Large intestine (tissue), 3 donors: Measurements from ENCODE around the gene ASTN2. TPM values are rescaled to one million over a fixed set of nuclear protein-coding genes. Genes with fewer than 3 reads are reported as not detected.

Source experiments
- DNase-seq, 2 donors: peaks; one replicate each; pipeline versions ENCODE4 v3.0.0 to v3.0.0-alpha.2; 2013
- H3K27ac ChIP-seq: one replicate; pipeline ENCODE4 v1.5.1; 2013; ENCODE audit warnings: low read length
- H3K27me3 ChIP-seq: 2 replicates; pipeline ENCODE4 v1.6.1; 2013; ENCODE audit warnings: low read length; ENCODE audit not compliant: control insufficient read depth, insufficient read depth
- H3K36me3 ChIP-seq: 2 replicates; pipeline ENCODE4 v1.6.1; 2013; ENCODE audit warnings: low read length; ENCODE audit not compliant: control insufficient read depth, insufficient read depth
- H3K4me1 ChIP-seq: one replicate; pipeline ENCODE4 v1.6.1; 2013; ENCODE audit warnings: low read length; ENCODE audit not compliant: control insufficient read depth, insufficient read depth
- H3K4me3 ChIP-seq: one replicate; pipeline ENCODE4 v1.5.1; 2013; ENCODE audit warnings: low read length
- H3K9me3 ChIP-seq: one replicate; pipeline ENCODE4 v1.6.1; 2013; ENCODE audit warnings: mild to moderate bottlenecking, low read depth, low read length, moderate library complexity; ENCODE audit not compliant: control insufficient read depth
- WGBS: methylation state at CpG from one replicate; pipeline ENCODE4 v1.1.5; 2013; ENCODE audit warnings: low lambda C conversion rate; ENCODE audit not compliant: insufficient coverage; 5-methylcytosine and 5-hydroxymethylcytosine counted together
- polyA plus RNA-seq: library from polyadenylated mRNA; unstranded; fragments of 120-200 nt; gene quantifications from one replicate; pipeline ENCODE4 v1.2.1, GENCODE V29; 2013

Gene ASTN2
- polyA plus RNA-seq, 1 donor: 11.4 TPM

DNA sequence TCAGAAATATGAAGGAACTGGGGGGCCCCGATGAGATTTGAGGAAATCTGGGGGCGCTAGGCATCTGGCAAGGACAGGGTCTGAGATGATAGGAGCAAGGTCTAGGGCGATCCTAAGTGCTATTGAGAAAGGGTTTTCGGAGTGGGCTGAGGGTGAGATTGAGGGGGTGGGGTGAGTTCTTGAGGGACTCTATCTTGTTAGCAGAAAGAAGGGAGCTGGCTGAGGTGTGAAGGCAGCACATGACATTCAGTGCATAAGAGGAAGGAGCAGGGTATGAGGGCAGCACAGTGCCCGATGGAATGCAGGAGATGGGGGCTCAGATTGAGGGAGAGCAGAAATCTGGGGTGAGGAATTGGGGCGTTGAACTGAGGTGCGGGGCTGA is 727.1 kb downstream of the ASTN2 start:
- H3K4me3 ChIP-seq: peak overlapping the region; percentile 67
- no peaks in the 10 kb centered on the region for H3K36me3 ChIP-seq
- H3K4me1 ChIP-seq: peaks cover 26% of the 10 kb centered on the region
- H3K27ac ChIP-seq: peak overlapping the region; percentile 67
- H3K9me3 ChIP-seq: peaks cover 6% of the 10 kb centered on the region
- peak in 1 of 2 donors; percentile 69 for DNase-seq
- no peaks in the 10 kb centered on the region for H3K27me3 ChIP-seq
- 13% methylated on average over 3 of the region's 7 CpGs for WGBS

DNA sequence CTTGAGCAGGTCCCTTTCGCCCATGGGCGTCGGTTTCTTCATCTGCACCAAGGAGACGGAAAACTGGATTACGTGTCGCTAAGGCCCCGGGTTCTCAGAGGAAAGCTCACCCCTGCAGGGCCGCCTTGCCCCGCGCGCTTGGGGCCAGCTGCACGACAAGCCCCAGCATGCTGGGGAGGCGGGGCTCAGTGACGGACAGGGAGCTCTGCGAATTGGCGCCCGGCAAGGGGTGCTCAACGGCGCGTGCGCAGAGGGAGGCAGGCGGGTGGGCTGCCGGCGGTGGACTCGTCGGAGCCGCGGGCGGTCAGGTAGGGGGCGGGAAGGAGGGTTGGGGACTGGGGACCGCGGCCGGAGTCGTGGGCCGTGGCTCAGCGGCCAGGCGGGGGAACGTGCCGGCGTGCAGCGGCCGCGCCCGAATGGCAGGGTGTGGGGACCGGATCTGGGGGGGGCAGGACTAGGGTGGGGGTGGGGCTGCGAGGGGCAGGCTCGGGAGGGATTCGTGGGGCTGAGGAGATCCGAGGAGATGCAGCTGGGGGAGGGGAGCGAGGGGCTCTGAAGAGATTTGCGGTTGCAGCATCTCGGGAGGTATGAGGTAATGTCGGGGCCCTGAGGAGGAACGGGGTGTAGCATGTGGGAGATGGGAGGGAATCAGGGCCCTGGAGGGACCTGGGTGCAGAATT is 727.6 kb downstream of the ASTN2 start, which contains the start of gene TRIM32:
Gene TRIM32 (plus strand): TSS at position 232 of the 680 bp plus-strand sequence. CDS start 10,438 bp downstream, outside the sequence.
- Histone ChIP-seq H3K27ac (peak within 1 kb of the TSS; percentile 67), H3K4me1 (peaks cover 23% of the 10 kb centered on the region), H3K36me3 (no peaks in the 10 kb centered on the region), H3K9me3 (peaks cover 6% of the 10 kb centered on the region), H3K4me3 (peak within 1 kb of the TSS; percentile 67), H3K27me3 (no peaks in the 10 kb centered on the region)
- peak; percentile 88 to 91 for DNase-seq
- WGBS: no CpG with 5 or more reads among the region's 54 CpGs

DNA sequence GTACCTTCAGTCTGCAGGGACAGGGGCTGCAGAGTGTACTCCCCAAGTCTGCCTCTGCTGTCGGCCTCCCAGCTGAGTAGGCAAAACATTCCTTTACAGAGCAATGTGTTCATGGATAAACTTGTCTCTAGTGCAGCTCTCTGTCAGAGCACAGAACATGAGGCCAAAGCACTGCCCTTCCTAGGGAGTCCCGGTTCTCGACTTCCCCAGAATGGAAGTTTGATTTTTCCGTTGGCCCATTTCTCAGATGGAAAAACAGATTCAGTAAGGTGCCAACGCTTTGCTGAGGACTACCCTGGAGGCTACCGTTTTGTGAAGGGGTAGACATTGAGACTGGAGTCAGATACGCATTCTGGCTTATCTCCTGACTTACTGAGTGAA is 728.2 kb downstream of the ASTN2 start:
- Histone ChIP-seq H3K9me3 (peaks cover 6% of the 10 kb centered on the region), H3K4me1 (peaks cover 18% of the 10 kb centered on the region), H3K27ac (peak overlapping the region; percentile 67), H3K36me3 (no peaks in the 10 kb centered on the region), H3K27me3 (no peaks in the 10 kb centered on the region), H3K4me3 (peak overlapping the region; percentile 67)
- no CpG with 5 or more reads among the region's 7 CpGs for WGBS
- no peak for DNase-seq

DNA sequence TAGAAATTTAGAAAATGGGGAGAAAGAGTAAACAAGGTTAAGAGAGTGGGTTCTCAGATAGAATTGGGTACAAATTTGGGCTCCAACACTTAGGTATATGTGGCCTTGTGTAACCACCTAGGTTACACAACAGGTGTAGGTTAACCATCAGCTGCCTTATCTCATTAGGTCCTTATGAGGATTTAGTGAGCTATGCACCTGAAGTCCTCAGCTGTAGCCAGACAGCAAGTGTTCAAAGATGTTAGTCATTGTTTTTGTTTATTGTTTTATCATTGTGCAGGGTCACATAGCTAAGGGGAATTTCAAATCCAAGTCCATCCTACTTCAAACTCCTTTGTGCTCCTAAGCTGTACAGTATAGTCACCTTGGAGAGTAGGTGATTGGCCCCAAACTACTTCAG is 728.7 kb downstream of the ASTN2 start:
- peaks cover 12% of the 10 kb centered on the region for H3K4me1 ChIP-seq
- peaks cover 6% of the 10 kb centered on the region for H3K9me3 ChIP-seq
- H3K27ac ChIP-seq: peak overlapping the region; percentile 67
- H3K27me3 ChIP-seq: no peaks in the 10 kb centered on the region
- H3K4me3 ChIP-seq: peak overlapping the region; percentile 67
- no peaks in the 10 kb centered on the region for H3K36me3 ChIP-seq
- peak; percentile 62 to 73 for DNase-seq

GRCh38 chr9:116685166-116685565 is 729.7 kb downstream of the ASTN2 start:
- 50% methylated on average over 1 of the region's 4 CpGs for WGBS
- Histone ChIP-seq H3K9me3 (peaks cover 6% of the 10 kb centered on the region), H3K4me3 (no peak overlapping the region), H3K36me3 (no peaks in the 10 kb centered on the region), H3K27me3 (no peaks in the 10 kb centered on the region), H3K27ac (no peak overlapping the region), H3K4me1 (peaks cover 9% of the 10 kb centered on the region)
- DNase-seq: no peak

DNA sequence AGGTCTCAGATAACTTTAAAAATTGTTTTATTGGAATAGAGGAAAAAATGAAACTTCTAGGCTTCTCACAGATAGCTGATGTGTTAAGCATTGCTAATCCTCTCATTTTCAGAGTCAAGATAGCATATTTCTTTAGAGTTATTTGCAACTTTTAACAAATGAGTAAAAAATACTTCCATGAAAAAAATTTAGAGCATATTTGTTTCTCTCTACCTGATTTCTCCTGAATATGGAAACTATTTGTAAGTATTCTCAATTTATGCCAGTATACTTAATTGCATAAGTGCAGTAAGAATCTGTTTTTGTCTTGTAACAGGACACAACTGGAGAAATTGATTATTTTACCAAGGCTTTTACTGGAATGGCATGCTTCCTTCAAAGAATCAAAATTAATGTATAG is 731.3 kb downstream of the ASTN2 start:
- H3K27ac ChIP-seq: no peak overlapping the region
- no peak for DNase-seq
- H3K9me3 ChIP-seq: peaks cover 6% of the 10 kb centered on the region
- no peaks in the 10 kb centered on the region for H3K36me3 ChIP-seq
- H3K27me3 ChIP-seq: no peaks in the 10 kb centered on the region
- peaks cover 6% of the 10 kb centered on the region for H3K4me1 ChIP-seq
- no peak overlapping the region for H3K4me3 ChIP-seq

DNA sequence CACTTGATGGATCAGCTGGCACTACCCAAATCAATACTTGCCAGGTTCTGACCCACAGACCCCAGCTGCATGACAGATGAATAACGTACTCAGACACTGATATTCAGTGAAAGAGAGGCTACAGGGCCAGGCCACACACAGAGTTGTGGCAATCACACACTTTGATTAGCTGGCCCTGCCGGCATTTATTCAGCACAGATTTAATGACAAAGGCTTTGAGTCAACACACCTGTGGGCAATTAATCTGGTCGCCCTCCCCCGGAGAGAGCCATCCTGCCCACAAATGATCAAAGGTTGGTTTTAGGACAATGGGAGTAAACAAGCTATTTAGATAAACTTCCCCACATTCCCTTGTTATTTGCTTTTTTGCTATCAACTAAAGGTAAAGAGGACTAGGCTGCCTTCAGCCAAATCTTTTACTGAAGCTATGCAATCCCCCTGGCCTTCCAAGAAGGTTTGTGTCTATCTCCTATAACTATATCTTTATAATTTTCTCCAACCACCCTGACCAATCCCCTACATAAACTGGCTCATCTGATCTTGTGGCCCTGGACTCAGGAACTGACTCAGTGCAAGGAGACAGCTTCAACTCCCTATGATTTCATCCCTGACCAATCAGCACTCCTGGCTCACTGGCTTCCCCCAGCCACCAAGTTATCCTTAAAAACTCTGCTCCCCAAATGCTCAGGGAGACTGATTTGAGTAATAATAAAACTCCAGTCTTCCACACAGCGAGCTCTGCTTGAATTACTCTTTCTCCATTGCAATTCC is 740.5 kb downstream of the ASTN2 start:
- 100% methylated on average over 1 of the region's 5 CpGs for WGBS
- Histone ChIP-seq H3K27me3 (no peaks in the 10 kb centered on the region), H3K4me3 (no peak overlapping the region), H3K4me1 (no peaks in the 10 kb centered on the region), H3K36me3 (peaks cover 2% of the 10 kb centered on the region), H3K27ac (no peak overlapping the region), H3K9me3 (peaks cover 4% of the 10 kb centered on the region)
- no peak for DNase-seq

- Histone ChIP-seq H3K36me3 (peaks cover 2% of the 10 kb centered on the region), H3K4me1 (no peaks in the 10 kb centered on the region), H3K27ac (no peak overlapping the region), H3K27me3 (no peaks in the 10 kb centered on the region), H3K9me3 (peaks cover 4% of the 10 kb centered on the region), H3K4me3 (no peak overlapping the region)
- no CpG with 5 or more reads among the region's 1 CpG for WGBS
- no peak for DNase-seq
Observed at GRCh38 chr9:116673375-116673774, 741.5 kb downstream of the ASTN2 start.

GRCh38 chr9:116671605-116672004 is 743.3 kb downstream of the ASTN2 start:
- Histone ChIP-seq H3K4me1 (no peaks in the 10 kb centered on the region), H3K27me3 (no peaks in the 10 kb centered on the region), H3K27ac (no peak overlapping the region), H3K4me3 (no peak overlapping the region), H3K9me3 (peaks cover 4% of the 10 kb centered on the region), H3K36me3 (peaks cover 2% of the 10 kb centered on the region)
- 90% methylated on average over 1 of the region's 2 CpGs for WGBS
- DNase-seq: no peak

DNA sequence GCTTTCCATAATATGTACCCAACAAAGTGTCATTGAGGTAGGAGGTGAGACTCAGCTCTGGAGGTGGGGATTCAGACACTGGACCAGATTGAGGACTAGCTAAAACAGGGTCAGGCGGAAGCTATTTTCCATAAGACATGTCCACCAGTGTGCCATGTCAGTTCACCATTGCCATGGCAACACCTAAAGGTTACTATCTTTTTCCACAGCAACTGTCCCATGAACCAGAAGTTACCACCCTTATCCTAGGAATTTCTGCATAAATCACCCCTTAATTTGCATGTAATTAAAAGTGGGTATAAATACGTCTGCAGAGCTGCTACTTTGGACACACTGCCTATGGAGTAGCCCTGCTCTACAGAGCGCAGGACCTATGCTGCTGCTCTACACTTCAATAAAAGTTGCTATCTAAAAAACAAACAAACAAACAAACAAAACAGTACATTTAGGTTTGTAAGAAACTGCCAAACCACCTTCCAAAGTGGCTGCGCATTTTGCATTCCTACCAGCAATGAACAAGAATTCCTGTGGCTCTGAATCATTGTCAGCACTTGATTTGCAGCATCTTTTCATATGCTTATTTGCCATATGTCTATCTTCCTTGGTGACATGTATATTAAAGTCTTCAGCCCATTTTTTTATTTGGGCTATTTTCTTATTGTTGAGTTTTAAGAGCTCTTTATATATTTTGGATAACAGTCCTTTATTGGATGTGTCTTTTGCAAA is 745.7 kb downstream of the ASTN2 start:
- Histone ChIP-seq H3K4me3 (no peak overlapping the region), H3K4me1 (peaks cover under 1% of the 10 kb centered on the region), H3K27me3 (no peaks in the 10 kb centered on the region), H3K36me3 (peaks cover 2% of the 10 kb centered on the region), H3K9me3 (peaks cover 4% of the 10 kb centered on the region), H3K27ac (no peak overlapping the region)
- no peak for DNase-seq
- no CpG with 5 or more reads among the region's 4 CpGs for WGBS
